Stomach (tissue), 4 donors: ENCODE results near the gene AUTS2.

ENCODE experiments used
- CTCF ChIP-seq, 7 experiments: fragments of 450-650 bp in 4 of 7; fragments of 200-600 bp in 3 of 7; sonication (generic) in 3 of 7; IDR thresholded peaks; one replicate each; pipeline ENCODE4 v1.5.1; 2016 to 2019; ENCODE audit warnings: antibody characterized with exemption in 7 of 7, control low read depth in 2 of 7, mild to moderate bottlenecking in 1 of 7
- POLR2AphosphoS5 ChIP-seq, 3 donors: sonication (generic); formaldehyde crosslinking; IDR thresholded peaks; one replicate each; pipeline ENCODE4 v1.6.1; 2016; ENCODE audit warnings: antibody characterized with exemption in 3 of 3

- TF ChIP-seq POLR2AphosphoS5 (IDR thresholded peaks at IDR 0.05), result no peak
- no peak for TF ChIP-seq CTCF (IDR thresholded peaks at IDR 0.05)
These were observed 990.7 kb downstream of the AUTS2 start for GRCh38 chr7:70589010-70589409.
